Adipocyte (in vitro differentiated cells): ENCODE data around the gene TINAG.

Experiments used
- DNase-seq: peaks from one replicate; pipeline ENCODE4 v3.0.0-alpha.2; 2015; ENCODE audit warnings: low read depth
- H3K27me3 ChIP-seq: replicated peaks from 2 replicates; pipeline ENCODE4 v1.7.0; 2013; ENCODE audit warnings: mild to moderate bottlenecking, low read length, moderate library complexity; ENCODE audit not compliant: control insufficient read depth, insufficient read depth
- H3K36me3 ChIP-seq: 2 replicates; pipeline ENCODE4 v1.7.0; 2013; ENCODE audit warnings: low read length, mild to moderate bottlenecking, moderate library complexity; ENCODE audit not compliant: control insufficient read depth, insufficient read depth, severe bottlenecking
- H3K4me1 ChIP-seq: 2 replicates; pipeline ENCODE4 v1.7.0; 2013; ENCODE audit warnings: mild to moderate bottlenecking, low read length, moderate library complexity; ENCODE audit not compliant: control insufficient read depth, insufficient read depth
- H3K4me3 ChIP-seq: 2 replicates; pipeline ENCODE4 v1.7.0; 2013; ENCODE audit warnings: mild to moderate bottlenecking, low read length, moderate library complexity
- H3K9ac ChIP-seq: 2 replicates; pipeline ENCODE4 v1.7.0; 2013; ENCODE audit warnings: mild to moderate bottlenecking, low read length, moderate library complexity
- H3K9me3 ChIP-seq: 2 replicates; pipeline ENCODE4 v1.7.0; 2013; ENCODE audit warnings: mild to moderate bottlenecking, low read length, moderate library complexity; ENCODE audit not compliant: control insufficient read depth

The TINAG gene

DNA sequence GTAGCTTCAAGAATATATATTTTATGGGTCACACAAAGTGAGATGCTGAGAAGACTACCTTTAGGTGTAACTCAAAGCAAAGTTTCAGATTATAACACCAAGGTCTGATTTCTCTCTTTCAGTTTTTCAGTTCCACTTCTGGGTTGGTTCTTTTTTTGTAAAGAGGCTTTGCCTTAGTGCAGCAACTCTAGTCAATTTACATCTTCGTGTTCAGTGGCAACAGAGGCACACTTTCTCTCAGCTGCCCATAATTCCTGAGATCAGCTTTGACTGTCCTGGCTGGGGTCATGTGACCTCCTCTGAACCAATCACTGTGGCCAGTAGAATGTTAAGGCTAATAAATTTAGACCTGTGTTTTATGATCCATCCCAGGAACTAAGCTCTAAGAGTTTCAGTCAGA is 120.2 kb downstream of the TINAG start:
- Histone ChIP-seq H3K9ac (no peak overlapping the region), H3K4me1 (peaks cover 12% of the 10 kb centered on the region), H3K36me3 (no peaks in the 10 kb centered on the region), H3K9me3 (no peaks in the 10 kb centered on the region), H3K4me3 (no peak overlapping the region), H3K27me3 (no peaks in the 10 kb centered on the region)
- no peak for DNase-seq

DNA sequence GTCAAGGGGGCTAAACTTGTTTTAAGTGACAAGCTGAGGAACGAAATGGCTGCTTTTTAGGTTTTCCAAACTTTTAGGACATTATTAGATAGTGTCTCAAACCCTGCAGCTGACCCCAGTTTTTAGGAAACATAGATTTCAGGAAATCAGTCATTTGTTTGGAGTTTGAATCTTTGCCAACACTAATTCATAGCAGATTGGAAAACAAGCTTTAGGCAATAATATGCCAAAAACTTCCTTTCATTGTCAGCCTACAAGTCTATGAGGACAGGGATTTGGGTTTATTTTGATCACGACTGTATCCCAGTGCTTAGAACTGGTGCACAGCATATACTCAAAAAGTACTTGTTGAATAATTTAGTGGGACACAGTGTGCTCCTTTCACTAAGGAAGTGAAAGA is 123.2 kb downstream of the TINAG start:
- H3K36me3 ChIP-seq = no peaks in the 10 kb centered on the region
- H3K27me3 ChIP-seq = no peaks in the 10 kb centered on the region
- peaks cover 12% of the 10 kb centered on the region for H3K4me1 ChIP-seq
- H3K9me3 ChIP-seq = no peaks in the 10 kb centered on the region
- H3K4me3 ChIP-seq = peak overlapping the region; percentile 8
- DNase-seq = peak; percentile 78
- no peak overlapping the region for H3K9ac ChIP-seq
